GM21381 (cell line): ENCODE measurements around the gene PDE3A.

Experiments used
- ATAC-seq: cut with Tn5 transposase; IDR thresholded peaks from one replicate; pipeline ENCODE4 v1.9.1; 2021; ENCODE audit warnings: mild to moderate bottlenecking, moderate library complexity; ENCODE audit not compliant: unreplicated experiment

The PDE3A gene

GRCh38 chr12:20681334-20681733, 313.0 kb downstream of the PDE3A start:
- ATAC-seq = no peak

GRCh38 chr12:20695232-20695631, 326.9 kb downstream of the PDE3A start, which contains the start of gene SLCO1C1:
Gene SLCO1C1, plus strand, starts transcription at chr12:20695332. Its CDS starts 4,245 bp downstream, at chr12:20699577.
- ATAC-seq = no peak

- no peak for ATAC-seq
These were observed 328.0 kb downstream of the PDE3A start for GRCh38 chr12:20696181-20696905.

- no peak for ATAC-seq
These were observed 332.8 kb downstream of the PDE3A start for GRCh38 chr12:20701106-20701505.

- ATAC-seq = no peak
These were observed 336.5 kb downstream of the PDE3A start for GRCh38 chr12:20704860-20705259.

- no peak for ATAC-seq
These were observed 343.5 kb downstream of the PDE3A start for GRCh38 chr12:20711846-20712245.

- ATAC-seq = no peak
These were observed 347.7 kb downstream of the PDE3A start for GRCh38 chr12:20716037-20716436.

- no peak for ATAC-seq
These were observed 348.6 kb downstream of the PDE3A start for GRCh38 chr12:20716985-20717384.

GRCh38 chr12:20718294-20718693, 350.0 kb downstream of the PDE3A start:
- no peak for ATAC-seq

- no peak for ATAC-seq
These were observed 353.8 kb downstream of the PDE3A start for GRCh38 chr12:20722142-20722541.

GRCh38 chr12:20731274-20731673, 362.9 kb downstream of the PDE3A start:
- no peak for ATAC-seq
